Pancreas (tissue), 10 donors: ENCODE measurements around the gene ZNF384. TPM values are rescaled to one million over a fixed set of nuclear protein-coding genes. Genes with fewer than 3 reads are reported as not detected.
A peak's percentile ranks its signal among the peaks of the same experiment; 100 is the strongest.

Source experiments
- ATAC-seq, 4 donors: fragments of 200-7000 bp; cut with Tn5 transposase; one replicate each; pipeline versions ENCODE4 v1.8.0 to v1.9.1; 2020; ENCODE audit warnings: mild to moderate bottlenecking in 4 of 4, moderate library complexity in 4 of 4
- DNase-seq, 6 donors: peaks; one replicate each; pipeline ENCODE4 v3.0.0-alpha.2; 2020
- FAIRE-seq: peaks from 2 replicates; lab custom pipeline; 2012; peaks lifted over from hg19 to GRCh38; lab: Jason Lieb, UNC
- H3K27ac ChIP-seq, 4 donors: fragments of 200-600 bp; sonication (generic); 1 replicate in 3 of 4; 2 replicates in 1 of 4; pipeline versions ENCODE4 v1.5.0 to v1.8.0; 2020
- H3K27me3 ChIP-seq, 4 donors: fragments of 200-600 bp; one replicate each; pipeline ENCODE4 v1.8.0; 2021
- H3K36me3 ChIP-seq, 3 donors: fragments of 200-600 bp; sonication (generic) in 1 of 3; one replicate each; pipeline versions ENCODE4 v1.5.0 to v1.8.0; 2020 to 2021
- H3K4me1 ChIP-seq, 3 donors: fragments of 200-600 bp; one replicate each; pipeline ENCODE4 v1.8.0; 2021
- H3K4me3 ChIP-seq, 4 donors: fragments of 200-600 bp; sonication (generic) in 2 of 4; one replicate each; pipeline versions ENCODE4 v1.5.0 to v1.8.0; 2020 to 2021
- H3K9me3 ChIP-seq, 4 donors: fragments of 200-600 bp; one replicate each; pipeline ENCODE4 v1.8.0; 2021
- WGBS, 2 donors: extraction: QIAGEN DNeasy Blood & Tissue Kit; methylation state at CpG; one replicate each; pipeline ENCODE4 v1.1.7; 2013; 5-methylcytosine and 5-hydroxymethylcytosine counted together
- intact Hi-C, 3 donors: fragments of 100-400 bp; cut with DNase I; formaldehyde crosslinking; loops; one replicate each; pipeline versions ENCODE4 v1.11.1 to v1.14.2; 2022
- polyA plus RNA-seq, 2 donors: library from polyadenylated mRNA; stranded (reverse); fragments of 200-250 nt; gene quantifications; one replicate each; pipeline ENCODE4 v1.2.3, GENCODE V29; 2013
- total RNA-seq, 6 donors: library from RNA; stranded (reverse); fragmentation: NEBNext Ultra II Directional in 4 of 6; extraction: Animal tissue kit (Norgen Biotek cat#: 25700) in 4 of 6; gene quantifications; one replicate each; pipeline versions ENCODE4 v1.2.1 to v1.2.4, GENCODE V29; 2021 to 2023
- TF ChIP-seq, protein P1 (sequence below), 4 donors: fragments of 200-600 bp; sonication (generic) in 3 of 4; IDR thresholded peaks; one replicate each; pipeline versions ENCODE4 v1.5.0 to v1.8.0; 2021; ENCODE audit warnings: antibody characterized with exemption in 4 of 4
- donor health status: healthy with polysubstance abuse.
- donor health status: DM: no; HTN: no; CAD: no; lungs with moderate emphysema.
- donor health status: DM: no; HTN: no; CAD: no.
- donor health status: control.
- donor health status: control.
- donor health status: Bipolar disorder and iron deficiency.
- donor health status: DM: yes; HTN: yes; CAD: no.
- donor health status: DM: no; HTN: no; CAD: no.
- donor health status: DM: no; HTN: no; CAD: no.
- donor health status: DM: yes; HTN: yes; CAD: no.

ZNF384 gene
- total and polyA plus RNA-seq, 8 donors: 20.4 to 36.7 (median 26.2) TPM

DNA sequence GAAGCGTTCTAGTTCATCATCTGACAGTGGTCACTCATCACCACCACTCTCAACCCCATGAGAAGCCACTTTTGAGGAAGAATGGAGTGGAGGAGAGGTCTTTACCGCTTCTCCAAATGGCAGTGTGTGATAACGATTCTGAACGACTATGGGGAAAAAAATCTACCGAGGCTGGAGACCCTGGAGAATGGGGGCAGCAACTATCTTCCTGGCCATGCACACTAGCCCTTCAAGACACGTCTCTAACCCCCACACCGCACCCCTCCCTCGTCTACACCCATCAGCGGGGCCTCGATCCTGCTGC lies 26.6 kb downstream of the ZNF384 start:
- WGBS, 2 donors: 1 to 2% methylated on average over 10 of the region's 10 CpGs
- ATAC-seq (peak in 1 of 4 donors; percentile 37), FAIRE-seq (no peak), DNase-seq (no peak)
- TF ChIP-seq, protein P1, sequence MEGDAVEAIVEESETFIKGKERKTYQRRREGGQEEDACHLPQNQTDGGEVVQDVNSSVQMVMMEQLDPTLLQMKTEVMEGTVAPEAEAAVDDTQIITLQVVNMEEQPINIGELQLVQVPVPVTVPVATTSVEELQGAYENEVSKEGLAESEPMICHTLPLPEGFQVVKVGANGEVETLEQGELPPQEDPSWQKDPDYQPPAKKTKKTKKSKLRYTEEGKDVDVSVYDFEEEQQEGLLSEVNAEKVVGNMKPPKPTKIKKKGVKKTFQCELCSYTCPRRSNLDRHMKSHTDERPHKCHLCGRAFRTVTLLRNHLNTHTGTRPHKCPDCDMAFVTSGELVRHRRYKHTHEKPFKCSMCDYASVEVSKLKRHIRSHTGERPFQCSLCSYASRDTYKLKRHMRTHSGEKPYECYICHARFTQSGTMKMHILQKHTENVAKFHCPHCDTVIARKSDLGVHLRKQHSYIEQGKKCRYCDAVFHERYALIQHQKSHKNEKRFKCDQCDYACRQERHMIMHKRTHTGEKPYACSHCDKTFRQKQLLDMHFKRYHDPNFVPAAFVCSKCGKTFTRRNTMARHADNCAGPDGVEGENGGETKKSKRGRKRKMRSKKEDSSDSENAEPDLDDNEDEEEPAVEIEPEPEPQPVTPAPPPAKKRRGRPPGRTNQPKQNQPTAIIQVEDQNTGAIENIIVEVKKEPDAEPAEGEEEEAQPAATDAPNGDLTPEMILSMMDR (IDR thresholded peaks at IDR 0.05): no peak
- intact Hi-C loops: no loop called here
- no peaks in the 10 kb centered on the region for H3K9me3 ChIP-seq
- H3K27me3 ChIP-seq: no peaks in the 10 kb centered on the region
- H3K4me3 ChIP-seq: peak overlapping the region; percentile 50 to 66 (median 56)
- peaks cover 0 to 13% (median 0%) of the 10 kb centered on the region in 3 donors for H3K4me1 ChIP-seq
- peak overlapping the region in 2 of 4 donors; percentile 26 to 46 for H3K27ac ChIP-seq
- H3K36me3 ChIP-seq: peaks cover 0 to 8% (median 0%) of the 10 kb centered on the region in 3 donors

DNA sequence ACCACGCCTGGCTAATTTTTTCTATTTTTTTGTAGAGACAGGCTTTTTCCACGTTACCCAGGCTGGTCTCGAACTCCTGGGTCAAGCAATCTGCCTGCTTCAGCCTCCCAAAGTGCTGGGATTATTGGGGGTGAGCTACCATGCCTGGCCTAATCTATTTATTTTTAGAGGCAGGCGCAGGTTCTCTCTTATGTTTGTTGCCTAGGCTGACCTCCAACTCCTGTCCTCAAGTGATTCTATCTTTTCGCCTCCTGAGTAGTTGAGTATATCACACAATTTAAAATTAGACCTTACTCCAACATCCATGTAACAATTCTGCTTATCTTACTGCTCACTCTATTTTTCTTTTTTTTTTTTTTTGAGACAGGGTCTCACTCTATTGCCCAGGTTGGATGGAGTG lies 35.2 kb downstream of the ZNF384 start:
- FAIRE-seq (no peak), ATAC-seq (no peak), DNase-seq (no peak)
- H3K4me1 ChIP-seq: no peaks in the 10 kb centered on the region
- H3K4me3 ChIP-seq: no peak overlapping the region
- TF ChIP-seq, protein P1 (IDR thresholded peaks at IDR 0.05): no peak
- intact Hi-C loops: no loop called here
- WGBS, 2 donors: 91 to 95% methylated on average over 5 of the region's 5 CpGs
- no peak overlapping the region for H3K27ac ChIP-seq
- H3K27me3 ChIP-seq: no peaks in the 10 kb centered on the region
- no peaks in the 10 kb centered on the region for H3K9me3 ChIP-seq
- peaks cover 0 to 25% (median 19%) of the 10 kb centered on the region in 3 donors for H3K36me3 ChIP-seq

DNA sequence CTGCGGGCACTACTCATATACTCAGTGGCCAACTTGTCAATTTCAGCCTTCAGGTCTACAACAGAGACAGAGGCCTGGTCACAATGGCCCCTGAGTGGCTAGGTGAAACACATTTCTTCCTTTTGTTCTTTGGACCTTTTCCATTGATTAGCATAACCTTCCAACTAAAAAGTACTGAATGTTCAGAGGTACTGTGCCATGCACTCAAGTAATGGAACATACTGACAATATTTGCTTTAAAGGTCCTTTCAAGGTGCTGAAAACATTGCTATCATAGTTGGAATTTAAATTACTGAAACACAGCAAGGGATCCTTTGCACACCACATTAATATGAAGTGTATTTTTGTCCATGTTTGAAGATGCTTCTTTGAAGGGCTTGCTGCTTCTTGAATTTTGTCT lies 35.8 kb downstream of the ZNF384 start:
- Histone ChIP-seq H3K27ac (no peak overlapping the region), H3K4me1 (no peaks in the 10 kb centered on the region), H3K9me3 (no peaks in the 10 kb centered on the region), H3K4me3 (no peak overlapping the region), H3K36me3 (peaks cover 0 to 25% (median 19%) of the 10 kb centered on the region in 3 donors), H3K27me3 (no peaks in the 10 kb centered on the region)
- WGBS, 2 donors: 75 to 96% methylated on average over 1 of the region's 1 CpG
- FAIRE-seq: no peak
- ATAC-seq: no peak
- TF ChIP-seq, protein P1 (IDR thresholded peaks at IDR 0.05): no peak
- DNase-seq: no peak
- intact Hi-C loops: no loop called here

DNA sequence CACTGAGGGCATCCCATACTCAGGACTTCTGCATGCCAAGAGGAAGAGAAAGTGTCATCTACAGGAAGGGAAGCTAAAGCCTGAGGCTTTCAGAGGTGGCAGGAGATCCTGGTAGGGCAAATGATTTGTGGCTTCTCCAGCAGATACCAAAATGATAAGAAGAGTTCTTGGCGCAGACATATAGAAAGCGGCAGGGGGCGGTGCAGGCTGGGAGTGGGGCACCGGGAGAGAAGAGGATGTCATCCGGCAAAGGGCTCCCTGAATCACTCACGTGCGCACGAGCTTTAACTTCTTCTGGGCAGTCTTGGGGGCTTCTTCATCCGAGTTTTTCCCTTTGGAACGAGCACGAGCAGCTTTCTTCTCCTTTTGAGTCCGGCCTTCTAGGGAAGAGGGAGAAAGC lies 36.8 kb downstream of the ZNF384 start:
- H3K4me3 ChIP-seq: no peak overlapping the region
- H3K27me3 ChIP-seq: no peaks in the 10 kb centered on the region
- WGBS, 2 donors: 89 to 90% methylated on average over 11 to 12 of the region's 12 CpGs
- no peaks in the 10 kb centered on the region for H3K9me3 ChIP-seq
- no peak overlapping the region for H3K27ac ChIP-seq
- TF ChIP-seq, protein P1 (IDR thresholded peaks at IDR 0.05): no peak
- H3K36me3 ChIP-seq: peaks cover 0 to 25% (median 18%) of the 10 kb centered on the region in 3 donors
- intact Hi-C loops: no loop called here
- no peak for ATAC-seq
- peak in 1 of 6 donors; percentile 18 for DNase-seq
- no peaks in the 10 kb centered on the region for H3K4me1 ChIP-seq
- FAIRE-seq: no peak

DNA sequence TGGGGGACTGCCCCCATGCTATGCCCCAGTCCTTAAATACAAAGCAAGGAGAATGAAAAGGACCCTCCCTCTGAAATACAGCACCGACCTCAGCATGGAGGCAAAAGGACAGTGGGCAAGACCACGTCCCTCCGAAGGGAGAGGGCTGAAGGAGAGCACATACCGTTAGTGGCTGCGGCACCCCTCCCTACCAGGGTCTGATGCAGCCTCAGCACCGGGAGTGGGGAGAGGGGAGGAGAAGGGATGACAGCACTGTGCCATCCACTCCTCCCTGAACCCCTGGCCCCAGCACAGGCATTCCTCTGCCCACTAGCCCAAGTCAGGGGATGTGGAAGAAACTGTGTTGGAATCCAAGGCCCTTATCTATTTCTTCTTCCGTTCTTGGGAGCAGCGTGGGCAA lies 38.3 kb downstream of the ZNF384 start:
- no peaks in the 10 kb centered on the region for H3K27me3 ChIP-seq
- TF ChIP-seq, protein P1 (IDR thresholded peaks at IDR 0.05): no peak
- no peaks in the 10 kb centered on the region for H3K9me3 ChIP-seq
- ATAC-seq: no peak
- WGBS, 2 donors: 86 to 91% methylated on average over 8 of the region's 8 CpGs
- no peak overlapping the region for H3K27ac ChIP-seq
- no peak overlapping the region for H3K4me3 ChIP-seq
- DNase-seq: no peak
- intact Hi-C loops: no loop called here
- FAIRE-seq: no peak
- peaks cover 0 to 20% (median 16%) of the 10 kb centered on the region in 3 donors for H3K36me3 ChIP-seq
- H3K4me1 ChIP-seq: no peaks in the 10 kb centered on the region
